HG02885 (cell line): ENCODE data around the gene ZNF558.

ENCODE experiments used
- ATAC-seq: cut with Tn5 transposase; IDR thresholded peaks from one replicate; pipeline ENCODE4 v1.9.1; 2021; ENCODE audit warnings: mild to moderate bottlenecking; ENCODE audit not compliant: unreplicated experiment, poor library complexity

ZNF558 gene

DNA sequence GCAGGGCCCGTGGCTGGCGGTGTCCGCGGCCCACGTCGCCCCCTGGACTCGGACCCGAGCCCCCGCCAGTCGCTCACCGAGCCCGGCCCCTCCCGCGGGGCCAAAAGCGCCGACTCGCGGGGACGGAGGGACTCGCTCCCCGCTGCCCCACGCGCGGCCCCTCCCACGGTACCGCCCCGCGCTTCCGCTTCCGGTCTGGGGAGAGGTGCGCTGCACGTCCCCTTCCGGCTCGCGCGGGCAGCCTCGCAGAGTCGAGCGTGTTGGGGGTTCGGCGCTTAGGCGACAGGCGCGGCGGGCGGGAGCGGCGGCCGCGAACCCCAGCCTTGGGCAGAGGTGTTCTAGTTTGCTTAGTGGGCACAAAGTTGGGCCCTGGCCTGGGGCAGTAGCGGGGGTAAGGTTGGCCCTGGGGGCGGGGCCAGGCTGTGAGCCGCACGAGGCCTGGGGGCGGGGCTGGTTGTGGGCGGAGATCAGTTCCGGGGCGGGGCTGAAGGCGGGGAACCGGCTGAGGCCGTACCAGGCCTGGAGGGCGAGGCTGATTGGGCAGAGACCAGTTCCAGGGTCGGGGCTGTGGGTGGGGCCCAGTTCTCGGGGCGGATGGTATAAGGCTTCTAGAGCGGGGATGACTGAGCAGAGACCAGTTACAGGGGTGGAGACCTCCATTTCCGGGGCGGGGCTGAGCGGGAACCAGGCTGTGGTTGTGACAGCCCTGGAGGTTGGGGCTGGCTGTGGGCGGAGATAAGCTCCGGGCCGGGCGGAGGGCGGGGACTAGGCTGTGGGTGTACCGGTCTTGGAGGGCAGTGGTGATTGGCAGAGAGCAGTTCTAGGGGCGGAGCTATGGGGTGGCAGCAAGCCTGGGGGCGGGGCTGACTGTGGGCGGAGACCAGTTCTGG is at the start of gene ZNF558, which contains the start of gene MBD3L1:
Gene ZNF558, minus strand, starts transcription at position 173 of the 890 bp plus-strand sequence. CDS start 9,645 bp downstream, outside the sequence.
Gene MBD3L1, plus strand, starts transcription at position 246 of the 890 bp plus-strand sequence. CDS start 10,302 bp downstream, outside the sequence.
- ATAC-seq: peak; percentile 79

DNA sequence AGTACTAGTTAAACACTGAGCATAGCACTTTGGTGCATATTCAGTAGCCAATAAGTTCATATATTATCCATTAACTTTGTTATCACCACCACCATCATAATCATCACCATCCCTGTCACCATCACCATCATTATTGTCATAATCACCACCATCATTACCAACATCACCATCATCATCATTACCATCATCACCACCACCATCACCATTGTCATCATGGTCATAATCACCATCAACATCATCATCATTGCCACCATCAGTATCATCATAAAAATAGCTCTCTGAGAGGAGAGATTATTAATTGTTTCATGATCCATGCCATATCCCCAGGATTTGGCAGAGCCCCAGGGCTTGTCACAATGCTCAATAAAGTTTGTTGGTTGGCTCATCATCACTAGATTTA is 49.4 kb upstream of the ZNF558 start:
- no peak for ATAC-seq

DNA sequence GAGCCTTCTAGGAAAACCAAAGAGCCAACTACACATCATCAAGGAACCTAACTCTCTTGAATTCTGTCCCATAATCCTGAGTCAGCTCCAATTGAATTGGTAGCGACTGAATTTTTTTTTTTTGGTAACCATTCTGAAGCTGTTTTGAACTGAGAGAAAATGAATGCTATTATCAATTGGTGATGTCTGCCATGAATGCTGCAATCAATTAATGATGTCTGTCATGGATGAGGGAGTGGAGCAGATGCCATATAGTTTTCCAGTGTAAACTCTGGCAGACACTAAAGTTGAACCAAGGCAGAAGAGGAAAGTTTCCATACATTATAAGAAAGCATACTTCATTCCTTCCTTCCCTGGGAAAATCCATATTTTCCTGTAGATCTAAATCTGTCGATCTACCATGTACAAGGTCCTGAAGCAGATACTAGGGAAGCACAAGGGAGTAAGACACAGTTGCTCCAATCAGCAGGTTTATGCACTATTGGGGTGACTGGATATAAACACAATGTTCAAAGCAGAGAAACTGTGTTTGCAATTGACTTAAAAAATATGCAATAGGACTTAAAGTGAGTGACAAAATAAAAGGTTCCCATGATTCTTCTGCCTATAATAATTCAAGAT is 48.9 kb upstream of the ZNF558 start:
- ATAC-seq: no peak

DNA sequence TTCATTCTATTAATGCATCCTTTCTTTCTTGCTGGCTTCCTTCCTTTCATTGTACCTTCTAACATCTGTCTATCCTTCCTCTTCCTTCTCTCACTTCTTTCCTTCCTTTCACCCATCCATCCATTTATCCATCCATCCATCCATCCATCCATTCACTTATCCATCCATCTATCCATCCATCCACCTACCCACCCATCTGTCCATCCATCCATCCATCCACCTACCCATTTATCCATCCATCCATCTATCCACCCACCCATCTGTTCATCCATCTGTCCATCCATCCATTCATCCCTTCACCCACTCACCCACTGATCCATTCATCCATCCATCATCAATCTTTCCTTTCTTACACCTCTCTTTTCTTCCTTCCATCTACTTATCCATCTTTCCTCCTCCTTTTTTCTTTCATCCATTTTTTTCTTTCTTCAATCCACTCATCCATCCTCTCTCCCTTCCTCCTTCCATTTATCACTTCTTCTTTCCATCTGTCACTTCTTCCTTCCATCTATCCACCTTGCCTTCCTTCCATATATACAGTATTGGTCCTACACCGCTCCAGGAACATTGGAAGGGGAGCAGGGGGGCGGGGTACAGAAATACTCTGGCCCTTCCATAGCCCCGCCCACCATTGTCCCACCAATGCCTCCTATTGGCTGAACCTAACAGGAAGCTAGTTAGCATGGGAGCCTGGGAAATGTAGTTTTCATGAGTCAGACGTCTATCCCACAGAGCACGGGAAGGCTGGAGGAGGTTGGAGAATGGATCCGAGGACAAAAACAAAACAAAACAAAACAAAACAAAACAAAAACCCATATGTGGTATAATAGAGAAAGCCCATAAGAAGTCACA is 46.0 kb upstream of the ZNF558 start:
- no peak for ATAC-seq

DNA sequence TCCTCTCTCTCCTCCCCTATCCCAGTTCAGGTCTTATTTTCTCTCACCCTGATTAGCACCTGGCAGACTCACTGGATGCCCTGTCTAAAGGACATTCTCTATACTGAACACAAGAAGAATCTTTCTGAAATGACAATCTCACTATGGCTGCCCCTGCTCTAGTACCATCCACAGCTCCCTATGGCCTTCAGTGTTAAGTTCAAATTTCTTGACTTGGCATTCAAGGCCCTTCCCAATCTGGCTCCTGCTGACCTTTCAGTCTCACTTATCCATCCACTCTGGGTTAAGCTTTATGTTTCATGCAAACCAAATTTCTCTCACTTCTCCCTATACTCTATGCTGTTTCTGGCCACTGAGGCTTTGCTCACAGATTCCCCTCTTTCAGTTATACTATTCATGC is 34.2 kb upstream of the ZNF558 start:
- ATAC-seq: no peak

DNA sequence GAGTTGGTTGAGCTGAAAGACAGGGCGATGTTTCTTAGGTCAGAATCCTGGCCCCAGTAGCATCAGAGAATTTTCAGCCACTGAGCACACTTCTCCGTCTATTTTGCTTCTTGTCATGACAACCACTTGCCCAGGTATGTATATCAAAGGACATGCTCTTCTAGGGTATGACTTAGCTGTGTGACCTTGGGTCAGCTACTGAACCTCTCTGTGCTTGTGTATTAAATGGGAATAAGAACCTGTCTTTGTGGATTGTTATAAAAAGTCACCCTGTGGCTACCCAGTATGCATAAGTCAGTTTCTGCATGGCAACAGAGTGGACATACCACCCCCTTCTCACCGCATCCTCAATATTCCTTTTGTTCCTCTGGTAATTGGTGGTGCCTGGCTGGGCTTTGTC is 26.2 kb upstream of the ZNF558 start:
- ATAC-seq: no peak

DNA sequence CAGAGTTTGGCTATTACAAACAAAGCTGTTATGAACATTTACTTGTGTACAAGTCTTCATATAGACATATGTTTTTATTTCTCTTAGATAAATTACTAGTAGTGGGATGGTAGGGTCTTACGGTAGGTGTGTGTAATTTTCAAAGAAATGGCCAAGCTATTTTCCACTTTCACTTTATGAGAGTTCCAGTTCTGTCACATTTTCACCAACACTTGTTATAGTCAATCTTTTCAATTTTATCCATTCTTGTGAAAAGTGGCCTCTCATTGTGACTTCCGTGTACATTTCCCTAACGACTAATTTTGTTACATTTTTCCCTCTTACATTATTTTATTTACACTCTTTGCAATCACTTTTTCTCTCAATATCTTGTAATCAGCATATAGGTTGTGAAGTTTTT is 18.4 kb upstream of the ZNF558 start:
- no peak for ATAC-seq

DNA sequence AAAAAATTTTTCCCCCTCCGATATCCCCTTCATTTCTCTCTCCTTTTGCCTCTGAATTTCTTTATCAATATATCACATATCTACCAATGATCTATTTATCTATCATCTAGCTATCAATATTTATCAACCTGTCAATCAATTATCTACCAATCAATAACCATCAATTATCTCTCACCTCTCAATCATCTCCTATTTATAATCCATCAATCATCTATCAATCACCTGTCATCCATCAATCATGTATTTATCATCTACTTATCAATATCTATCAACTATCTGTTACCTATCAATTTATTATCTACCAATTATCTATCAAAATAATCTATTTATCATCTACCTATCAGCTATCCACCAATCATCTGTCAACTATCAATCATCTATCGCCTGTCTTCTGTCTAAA is 17.1 kb upstream of the ZNF558 start:
- ATAC-seq: no peak

DNA sequence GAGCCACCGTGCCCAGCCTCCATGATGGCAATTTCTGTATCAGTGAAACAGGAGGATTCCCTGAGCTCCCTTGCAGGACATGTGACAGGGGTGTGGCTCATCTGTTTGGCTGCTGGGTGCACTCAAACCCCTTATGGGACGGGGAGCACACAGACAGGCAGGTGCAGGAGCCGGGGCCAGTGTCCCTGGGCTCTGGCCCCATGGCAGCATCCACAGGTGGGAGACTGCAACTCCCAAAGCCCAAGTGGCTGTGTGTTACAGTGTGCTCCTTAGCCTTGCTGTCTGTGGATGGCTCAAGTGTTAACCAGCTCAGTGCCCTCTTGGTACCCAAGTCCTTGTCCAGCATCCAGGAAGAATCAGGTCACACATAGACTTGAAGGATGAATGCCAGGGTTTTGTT is 14.7 kb upstream of the ZNF558 start:
- no peak for ATAC-seq

DNA sequence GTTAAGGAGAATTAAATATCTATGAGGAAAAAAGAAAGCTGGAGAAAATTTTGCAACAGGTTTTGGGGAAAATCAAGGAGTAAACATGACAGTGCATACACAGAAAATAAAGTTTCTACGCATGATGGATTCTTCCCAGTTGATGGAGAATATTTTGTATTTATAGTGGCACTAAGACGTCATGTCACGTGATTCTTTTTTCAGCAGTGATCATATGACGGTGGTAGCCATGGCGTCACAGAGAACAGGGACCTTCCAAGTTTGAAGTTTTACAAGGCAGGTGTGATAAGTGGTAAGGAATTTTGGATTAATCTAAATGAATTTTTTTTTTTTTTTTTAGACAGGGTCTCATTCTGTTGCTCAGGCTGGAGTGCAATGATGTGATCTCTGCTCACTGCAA is 8.6 kb upstream of the ZNF558 start:
- no peak for ATAC-seq

DNA sequence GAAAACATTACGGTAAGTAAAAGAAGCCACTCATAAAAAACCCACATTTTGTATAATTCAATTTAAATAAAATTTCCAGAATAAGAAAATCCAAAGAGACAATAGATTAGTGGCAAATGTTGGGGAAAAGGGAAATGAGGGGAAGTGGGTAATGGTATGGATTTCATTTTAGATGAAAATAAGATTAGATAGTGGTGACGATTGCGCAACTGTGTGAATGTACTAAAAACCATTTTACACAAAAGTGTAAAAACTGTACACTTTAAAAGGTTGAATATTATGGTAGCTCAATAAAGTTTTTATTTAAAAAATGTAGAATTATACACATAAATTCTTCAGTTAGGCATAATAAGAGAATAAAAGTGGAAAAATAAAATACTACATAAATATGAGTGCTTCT is 3.8 kb upstream of the ZNF558 start:
- no peak for ATAC-seq

DNA sequence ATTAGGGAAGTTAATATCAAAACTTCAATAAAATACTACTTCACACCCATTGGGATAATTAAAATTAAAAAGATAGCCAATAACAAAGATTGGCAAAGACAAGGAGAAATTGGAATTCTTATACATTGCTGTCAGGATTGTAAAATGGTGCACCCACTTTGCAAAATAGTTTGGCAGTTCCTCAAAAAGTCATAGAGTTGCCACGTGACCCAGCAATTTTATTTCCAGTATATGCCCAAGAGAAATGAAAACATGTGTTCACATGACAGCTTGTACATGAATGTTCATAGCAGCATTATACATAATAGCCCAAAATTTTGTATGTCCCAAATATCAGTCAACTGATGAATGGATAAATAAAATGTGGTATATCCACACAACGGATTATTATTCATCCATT is 3.3 kb upstream of the ZNF558 start:
- no peak for ATAC-seq

DNA sequence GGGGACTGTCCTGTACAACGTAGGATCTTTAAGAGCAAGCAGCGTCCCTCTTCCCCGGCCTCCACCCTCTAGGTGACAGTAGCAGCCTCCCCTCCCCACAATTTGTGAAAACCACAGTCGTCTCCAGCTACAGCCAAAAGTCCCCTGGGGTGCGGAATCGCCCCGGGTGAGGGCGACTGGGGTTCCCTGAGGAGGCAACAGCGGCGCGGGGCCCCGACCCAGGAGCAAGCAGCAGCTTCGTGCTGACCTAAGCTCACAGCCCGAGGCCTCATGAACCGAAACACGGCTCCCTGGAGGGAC is 322 bp downstream of the ZNF558 start:
- ATAC-seq: no peak

DNA sequence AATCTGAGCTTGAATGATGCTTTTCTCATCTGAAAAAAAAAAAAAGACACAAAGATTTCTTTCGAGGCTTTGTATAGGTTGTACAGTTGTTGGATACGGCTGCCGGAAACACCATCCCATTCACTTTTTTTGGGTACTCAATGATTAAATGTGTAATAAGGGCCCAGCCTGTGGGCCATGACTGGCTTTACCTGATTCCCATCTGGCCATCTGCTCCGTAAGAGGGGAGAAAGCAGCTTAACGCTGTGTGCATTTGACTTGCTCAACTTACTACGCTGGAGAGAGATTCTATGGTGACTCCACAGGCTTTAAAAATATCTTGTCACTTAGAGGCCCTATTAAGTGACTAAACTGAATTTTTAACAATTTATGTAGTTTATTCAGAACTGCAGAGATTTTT is 731 bp downstream of the ZNF558 start:
- ATAC-seq: no peak

DNA sequence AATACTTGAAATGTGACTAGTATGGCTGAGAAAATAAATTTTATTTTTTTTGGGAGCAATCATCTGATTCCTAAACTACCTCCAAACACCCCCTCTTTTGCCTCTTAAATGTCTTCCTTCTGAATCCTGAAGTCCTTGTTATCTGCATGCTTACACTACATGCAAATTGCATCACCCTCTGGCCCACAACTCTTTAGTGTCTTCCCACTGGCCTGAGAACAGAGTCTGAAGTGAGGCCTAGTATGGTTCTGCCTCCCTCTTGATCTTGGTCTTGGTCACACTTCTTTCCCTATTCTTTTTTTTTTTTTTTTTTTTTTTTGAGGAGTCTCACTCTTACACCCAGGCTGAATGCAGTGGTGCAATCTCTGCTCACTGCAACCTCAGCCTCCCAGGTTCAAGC is 4.8 kb downstream of the ZNF558 start:
- no peak for ATAC-seq

DNA sequence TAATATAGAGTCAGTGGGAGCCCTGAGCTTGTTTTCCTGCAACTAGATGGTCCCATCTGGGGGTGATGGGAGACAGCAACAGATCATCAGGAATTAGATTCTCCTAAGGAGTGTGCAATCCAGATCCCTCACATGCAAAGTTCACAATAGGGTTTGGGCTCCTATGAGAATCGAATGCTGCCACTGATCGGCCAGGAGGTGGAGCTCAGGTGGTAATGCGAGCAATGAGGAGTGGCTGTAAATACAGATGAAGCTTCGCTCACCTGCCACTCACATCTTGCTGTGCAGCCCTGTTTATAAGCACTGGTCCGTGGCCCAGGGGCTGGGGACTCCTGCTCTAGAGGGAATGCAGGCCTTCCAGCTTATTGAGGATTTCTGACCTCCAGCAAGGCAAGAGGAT is 5.7 kb downstream of the ZNF558 start:
- no peak for ATAC-seq

DNA sequence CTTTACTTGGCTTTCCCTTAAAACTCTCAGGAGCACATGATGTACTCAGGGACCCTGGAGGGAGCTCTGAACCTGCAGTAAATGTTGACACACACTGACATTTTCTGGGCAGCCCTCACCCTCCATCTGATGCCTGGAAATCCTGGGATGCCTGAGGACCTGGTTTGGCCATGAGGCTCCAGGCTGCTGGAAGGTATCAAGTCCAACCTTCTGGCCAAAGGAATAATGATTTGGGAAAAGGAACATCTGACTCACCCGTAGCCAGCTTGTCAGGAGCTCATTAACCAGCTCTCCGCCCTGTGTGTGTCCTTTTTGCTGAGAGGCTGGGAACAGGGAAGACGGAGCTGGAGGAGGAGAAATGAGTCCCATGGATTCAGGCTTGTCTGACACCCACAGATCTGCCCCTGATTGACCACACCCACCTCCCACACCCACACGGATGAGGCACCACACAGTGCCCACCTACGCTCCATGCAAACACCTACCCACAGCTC is 10.3 kb downstream of the ZNF558 start:
- ATAC-seq: no peak

DNA sequence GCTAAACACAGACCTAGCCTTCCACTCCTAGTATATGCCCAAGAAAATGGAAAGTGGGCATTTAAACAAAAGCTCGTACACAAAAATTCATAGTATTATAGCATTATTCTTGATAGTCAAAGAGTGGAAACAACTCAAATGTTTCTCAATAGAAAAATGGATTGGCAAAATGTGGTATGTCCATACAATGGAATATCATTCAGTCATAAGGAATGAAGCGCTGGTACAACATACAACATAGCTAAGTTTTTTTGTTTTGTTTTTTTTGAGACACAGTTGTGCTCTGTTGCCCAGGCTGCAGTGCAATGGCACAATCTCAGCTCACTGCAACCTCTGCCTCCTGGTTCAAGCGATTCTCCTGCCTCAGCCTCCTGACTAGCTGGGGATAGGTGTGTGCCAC is 11.9 kb downstream of the ZNF558 start:
- no peak for ATAC-seq

DNA sequence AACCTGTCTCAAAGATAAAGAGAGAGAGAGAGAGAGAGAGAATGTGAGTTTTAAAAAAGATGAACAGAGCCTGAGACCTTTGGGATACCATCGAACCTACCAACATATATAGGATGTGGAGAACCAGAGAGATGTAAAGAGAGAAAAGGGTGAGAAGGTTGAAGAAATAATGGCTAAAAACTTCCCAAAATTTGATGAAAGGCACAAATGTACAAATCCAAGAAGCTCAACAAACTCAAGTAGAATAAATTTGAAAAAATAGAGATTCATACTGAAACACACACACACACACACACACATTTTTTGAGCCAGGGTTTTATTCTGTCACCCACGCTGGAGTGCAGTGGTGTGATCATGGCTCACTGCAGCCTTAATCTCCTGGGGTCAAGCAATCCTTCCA is 16.3 kb downstream of the ZNF558 start:
- no peak for ATAC-seq

DNA sequence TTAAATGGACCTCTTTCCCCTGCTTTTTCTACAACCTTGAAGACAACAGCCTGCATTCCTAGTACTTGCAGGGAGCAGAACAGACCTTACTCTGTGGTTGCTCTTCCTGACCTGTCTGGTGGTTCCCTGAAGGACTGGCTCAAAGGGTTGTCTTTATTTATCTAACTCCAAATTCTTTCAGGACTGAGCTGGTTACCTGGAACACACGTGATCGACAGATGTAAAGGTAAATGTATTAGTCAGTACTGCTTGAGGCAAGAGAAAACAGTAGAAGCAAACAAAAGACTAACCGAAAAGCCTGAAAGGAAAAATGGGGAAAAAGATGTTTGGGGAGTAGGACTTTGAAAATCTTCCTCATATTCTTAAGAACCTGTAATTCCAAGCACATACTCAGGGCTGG is 17.9 kb downstream of the ZNF558 start:
- ATAC-seq: no peak
